ENCODE measurements around the gene MIP. TPM values are rescaled to one million over a fixed set of nuclear protein-coding genes. Genes with fewer than 3 reads are reported as not detected.

Gene MIP
- total and polyA plus RNA-seq, 7 donors = 0.09 TPM; not detected in 6

DNA sequence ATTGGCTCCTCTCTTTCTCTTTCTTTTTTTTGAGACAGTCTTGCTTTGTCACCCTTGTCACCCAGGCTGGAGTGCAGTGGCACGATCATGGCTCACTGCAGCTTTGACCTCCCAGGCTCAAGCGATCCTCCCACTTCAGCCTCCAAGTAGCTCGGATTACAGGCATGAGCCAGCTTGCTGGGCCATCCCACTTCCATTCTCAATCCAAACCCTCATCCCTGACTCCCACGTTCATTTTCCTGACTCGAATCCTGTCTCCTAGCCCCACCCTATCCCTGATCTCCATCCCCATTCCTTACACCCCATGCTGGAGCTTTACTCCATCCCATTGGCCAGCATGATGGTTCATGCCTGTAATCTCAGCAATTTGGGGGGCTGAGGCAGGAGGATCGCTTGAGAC, 21.7 kb upstream of the MIP start:
- WGBS, 2 donors = 87 to 92% methylated on average over 6 of the region's 6 CpGs
- Histone ChIP-seq H3K27ac (no peak overlapping the region), H3K4me3 (no peak overlapping the region), H3K36me3 (no peaks in the 10 kb centered on the region), H3K4me1 (no peaks in the 10 kb centered on the region), H3K27me3 (no peaks in the 10 kb centered on the region), H3K9me3 (no peaks in the 10 kb centered on the region)
- TF ChIP-seq POLR2AphosphoS5 (IDR thresholded peaks at IDR 0.05) (no peak), EP300 (IDR thresholded peaks at IDR 0.05) (no peak), POLR2A (IDR thresholded peaks at IDR 0.05) (no peak)
- TF ChIP-seq, protein P1, sequence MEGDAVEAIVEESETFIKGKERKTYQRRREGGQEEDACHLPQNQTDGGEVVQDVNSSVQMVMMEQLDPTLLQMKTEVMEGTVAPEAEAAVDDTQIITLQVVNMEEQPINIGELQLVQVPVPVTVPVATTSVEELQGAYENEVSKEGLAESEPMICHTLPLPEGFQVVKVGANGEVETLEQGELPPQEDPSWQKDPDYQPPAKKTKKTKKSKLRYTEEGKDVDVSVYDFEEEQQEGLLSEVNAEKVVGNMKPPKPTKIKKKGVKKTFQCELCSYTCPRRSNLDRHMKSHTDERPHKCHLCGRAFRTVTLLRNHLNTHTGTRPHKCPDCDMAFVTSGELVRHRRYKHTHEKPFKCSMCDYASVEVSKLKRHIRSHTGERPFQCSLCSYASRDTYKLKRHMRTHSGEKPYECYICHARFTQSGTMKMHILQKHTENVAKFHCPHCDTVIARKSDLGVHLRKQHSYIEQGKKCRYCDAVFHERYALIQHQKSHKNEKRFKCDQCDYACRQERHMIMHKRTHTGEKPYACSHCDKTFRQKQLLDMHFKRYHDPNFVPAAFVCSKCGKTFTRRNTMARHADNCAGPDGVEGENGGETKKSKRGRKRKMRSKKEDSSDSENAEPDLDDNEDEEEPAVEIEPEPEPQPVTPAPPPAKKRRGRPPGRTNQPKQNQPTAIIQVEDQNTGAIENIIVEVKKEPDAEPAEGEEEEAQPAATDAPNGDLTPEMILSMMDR (IDR thresholded peaks at IDR 0.05) = no peak
- intact Hi-C loops (cut with DNase I) = no loop called here
- DNase-seq = no peak

DNA sequence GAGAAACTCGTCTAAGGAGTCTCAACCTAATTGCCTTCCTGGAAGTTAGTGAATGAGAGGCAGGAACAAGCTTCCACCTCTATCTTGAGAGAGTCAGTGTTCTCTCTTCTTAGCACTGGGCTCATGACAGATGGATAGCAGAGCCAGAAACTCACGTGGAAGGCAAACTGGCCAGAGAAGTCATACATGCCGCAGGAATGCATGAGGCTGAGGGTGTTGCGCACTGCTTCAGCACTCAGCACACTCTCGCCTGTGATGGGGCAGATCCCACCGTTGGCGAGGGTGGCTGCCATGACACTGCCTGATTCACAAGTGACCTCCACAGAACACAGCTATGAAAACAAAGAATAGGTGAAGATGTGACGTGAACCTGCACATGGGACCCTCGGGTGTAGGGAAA, 19.9 kb upstream of the MIP start:
- TF ChIP-seq POLR2AphosphoS5 (IDR thresholded peaks at IDR 0.05) = no peak
- TF ChIP-seq, protein P1 (IDR thresholded peaks at IDR 0.05) = no peak
- no peak for TF ChIP-seq POLR2A (IDR thresholded peaks at IDR 0.05)
- no peak for TF ChIP-seq EP300 (IDR thresholded peaks at IDR 0.05)
- H3K36me3 ChIP-seq = no peaks in the 10 kb centered on the region
- intact Hi-C loops (cut with DNase I) = no loop called here
- H3K4me3 ChIP-seq = no peak overlapping the region
- no peak for DNase-seq
- WGBS, 2 donors = 94 to 95% methylated on average over 9 of the region's 9 CpGs
- no peaks in the 10 kb centered on the region for H3K9me3 ChIP-seq
- peaks cover 0 to 13% (median 5%) of the 10 kb centered on the region in 4 donors for H3K4me1 ChIP-seq
- no peak overlapping the region for H3K27ac ChIP-seq
- no peaks in the 10 kb centered on the region for H3K27me3 ChIP-seq

DNA sequence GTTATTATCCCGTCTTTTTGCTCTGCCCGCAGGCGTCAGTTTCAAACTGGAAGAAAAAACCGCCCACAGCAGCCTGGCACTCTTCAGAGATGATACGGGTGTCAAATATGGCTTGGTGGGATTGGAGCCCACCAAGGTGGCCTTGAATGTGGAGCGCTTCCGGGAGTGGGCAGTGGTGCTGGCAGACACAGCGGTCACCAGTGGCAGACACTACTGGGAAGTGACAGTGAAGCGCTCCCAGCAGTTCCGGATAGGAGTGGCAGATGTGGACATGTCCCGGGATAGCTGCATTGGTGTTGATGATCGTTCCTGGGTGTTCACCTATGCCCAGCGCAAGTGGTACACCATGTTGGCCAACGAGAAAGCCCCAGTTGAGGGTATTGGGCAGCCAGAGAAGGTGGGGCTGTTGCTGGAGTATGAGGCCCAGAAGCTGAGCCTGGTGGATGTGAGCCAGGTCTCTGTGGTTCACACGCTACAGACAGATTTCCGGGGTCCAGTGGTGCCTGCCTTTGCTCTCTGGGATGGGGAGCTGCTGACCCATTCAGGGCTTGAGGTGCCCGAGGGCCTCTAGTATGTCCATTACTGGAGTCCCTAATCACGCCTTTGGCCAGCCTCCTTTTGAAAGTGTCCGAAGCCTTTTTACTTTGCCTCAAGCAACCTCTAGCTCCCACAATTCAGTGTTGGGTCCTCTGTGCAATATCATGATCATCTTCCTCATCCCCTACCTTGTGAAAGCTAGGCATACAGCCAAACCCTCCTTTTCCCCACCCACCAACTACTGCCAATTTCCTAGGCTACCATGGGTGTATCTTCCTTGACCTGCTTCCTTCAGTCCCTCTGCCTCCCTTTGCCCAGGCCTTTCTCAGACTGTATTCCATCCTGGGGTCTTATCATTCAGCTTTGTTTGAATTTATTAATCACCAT, 14.8 kb upstream of the MIP start:
- Histone ChIP-seq H3K9me3 (no peaks in the 10 kb centered on the region), H3K4me3 (peak overlapping the region; percentile 64 to 80 (median 74)), H3K36me3 (no peaks in the 10 kb centered on the region), H3K4me1 (peaks cover 0 to 19% (median 16%) of the 10 kb centered on the region in 4 donors), H3K27ac (peak overlapping the region; percentile 84 to 90 (median 86)), H3K27me3 (no peaks in the 10 kb centered on the region)
- TF ChIP-seq POLR2A (IDR thresholded peaks at IDR 0.05) (no peak), POLR2AphosphoS5 (IDR thresholded peaks at IDR 0.05) (no peak), EP300 (IDR thresholded peaks at IDR 0.05) (no peak)
- TF ChIP-seq, protein P1 (IDR thresholded peaks at IDR 0.05) = no peak
- WGBS, 2 donors = 28 to 44% methylated on average over 19 of the region's 19 CpGs
- DNase-seq = peak; percentile 69
- intact Hi-C loops (cut with DNase I) = loop anchor here (5.0 to 10.0 kb wide), 4 partner anchors 137 to 344 kb away; partner anchors contain the start of genes CNPY2, ESYT1 and PAN2

- Histone ChIP-seq H3K9me3 (no peaks in the 10 kb centered on the region), H3K4me1 (peaks cover 0 to 22% (median 17%) of the 10 kb centered on the region in 4 donors), H3K36me3 (no peaks in the 10 kb centered on the region), H3K27me3 (no peaks in the 10 kb centered on the region), H3K27ac (peak within 1 kb of the TSS; percentile 84 to 90 (median 86)), H3K4me3 (peak within 1 kb of the TSS; percentile 64 to 80 (median 74))
- 0 to 1% methylated on average over 43 of the region's 43 CpGs for WGBS, 2 donors
- intact Hi-C loops (cut with DNase I) = loop anchor here (5.0 to 10.0 kb wide), 4 partner anchors 136 to 344 kb away; partner anchors contain the start of genes CNPY2, ESYT1 and PAN2
- DNase-seq = peak; percentile 97
- TF ChIP-seq EP300 (IDR thresholded peaks at IDR 0.05) (peak in 2 of 4 donors; percentile 40 to 46), POLR2A (IDR thresholded peaks at IDR 0.05) (peak; percentile 88 to 91), POLR2AphosphoS5 (IDR thresholded peaks at IDR 0.05) (peak; percentile 90 to 96 (median 96))
- TF ChIP-seq, protein P1 (IDR thresholded peaks at IDR 0.05) = peak in 1 of 4 experiments; percentile 9
These were observed 14.0 kb upstream of the MIP start, which contains the start of gene SPRYD4 for GRCh38 chr12:56468216-56469006. Gene SPRYD4, plus strand, starts transcription at chr12:56468578. Its CDS starts 14 bp downstream, at chr12:56468592.

All from sigmoid colon (tissue), 7 donors.